IMR-90 (cell line): ENCODE measurements around the gene HIVEP1. TPM values are rescaled to one million over a fixed set of nuclear protein-coding genes. Genes with fewer than 3 reads are reported as not detected.

ENCODE experiments used
- ATAC-seq: fragments of 200-7000 bp; cut with Tn5 transposase; 2 replicates; pipeline ENCODE4 v1.9.1; 2020; ENCODE audit warnings: low read depth, mild to moderate bottlenecking, moderate library complexity
- BruUV-seq: library from RNA; stranded (reverse); fragments of 400-500 nt; replicated peaks from 2 replicates; lab custom pipeline; 2021; lab: Mats Ljungman, UMichigan
- CTCF ChIA-PET: fragments of 300-600 bp; formaldehyde crosslinking; extraction: SDS; loops from one replicate; lab custom pipeline; 2021; ENCODE audit warnings: antibody characterized with exemption; lab: Yijun Ruan, JAX
- POLR2A ChIA-PET: fragments of 300-600 bp; sonication (Branson Sonifier 250); formaldehyde crosslinking; loops from one replicate; lab custom pipeline; 2022; ENCODE audit warnings: antibody characterized with exemption; ENCODE audit not compliant: unreplicated experiment; lab: Charles Lee
- DNase-seq: peaks from one replicate; pipeline ENCODE4 v3.0.0; 2013
- H2AFZ ChIP-seq: replicated peaks from 2 replicates; pipeline ENCODE3; 2013; ENCODE audit warnings: low read length, mild to moderate bottlenecking; ENCODE audit not compliant: poor library complexity
- H2AK5ac ChIP-seq: 2 replicates; pipeline ENCODE4 v1.6.1; 2013; ENCODE audit warnings: low read depth, low read length, inconsistent platforms
- H2AK9ac ChIP-seq: replicated peaks from 2 replicates; pipeline ENCODE3; 2013; ENCODE audit warnings: mild to moderate bottlenecking, low read depth, low read length, moderate library complexity; ENCODE audit not compliant: poor library complexity
- H2BK120ac ChIP-seq: 2 replicates; pipeline ENCODE4 v1.6.1; 2013; ENCODE audit warnings: low read depth, low read length, inconsistent platforms
- H2BK15ac ChIP-seq: 3 replicates; pipeline ENCODE4 v1.6.1; 2013; ENCODE audit warnings: low read depth, low read length, inconsistent platforms
- H2BK20ac ChIP-seq: 2 replicates; pipeline ENCODE4 v1.6.1; 2013; ENCODE audit warnings: low read depth, mild to moderate bottlenecking, inconsistent platforms, low read length, moderate library complexity
- H2BK5ac ChIP-seq: 2 replicates; pipeline ENCODE4 v1.6.1; 2013; ENCODE audit warnings: mild to moderate bottlenecking, low read depth, low read length, inconsistent platforms; ENCODE audit not compliant: poor library complexity, severe bottlenecking
- H3K14ac ChIP-seq: replicated peaks from 2 replicates; pipeline ENCODE4 v1.6.1; 2013; ENCODE audit warnings: low read depth, low read length, inconsistent platforms
- H3K18ac ChIP-seq: 2 replicates; pipeline ENCODE4 v1.6.1; 2013; ENCODE audit warnings: low read depth, low read length, control low read depth
- H3K23ac ChIP-seq: 2 replicates; pipeline ENCODE4 v1.6.1; 2013; ENCODE audit warnings: low read depth, low read length, inconsistent platforms
- H3K27ac ChIP-seq: 2 replicates; pipeline ENCODE4 v1.5.1; 2013; ENCODE audit warnings: mild to moderate bottlenecking, control low read depth, low read length; ENCODE audit not compliant: insufficient read depth
- H3K27me3 ChIP-seq: 2 replicates; pipeline ENCODE4 v1.6.1; 2013; ENCODE audit warnings: low read length; ENCODE audit not compliant: control insufficient read depth, insufficient read depth
- H3K36me3 ChIP-seq: 2 replicates; pipeline ENCODE4 v1.6.1; 2013; ENCODE audit warnings: low read length, mixed read lengths; ENCODE audit not compliant: control insufficient read depth, insufficient read depth
- H3K4ac ChIP-seq: 2 replicates; pipeline ENCODE4 v1.6.1; 2013; ENCODE audit warnings: low read depth, low read length, inconsistent platforms
- H3K4me1 ChIP-seq: 2 replicates; pipeline ENCODE4 v1.6.1; 2013; ENCODE audit warnings: low read length, mixed read lengths; ENCODE audit not compliant: control insufficient read depth, insufficient read depth
- H3K4me2 ChIP-seq: 2 replicates; pipeline ENCODE4 v1.6.1; 2013; ENCODE audit warnings: low read depth, mild to moderate bottlenecking, control low read depth, low read length, moderate library complexity
- H3K4me3 ChIP-seq: 2 replicates; pipeline ENCODE4 v1.5.1; 2013; ENCODE audit warnings: low read depth, mild to moderate bottlenecking, control low read depth, low read length, moderate library complexity; ENCODE audit not compliant: insufficient read depth
- H3K56ac ChIP-seq: 2 replicates; pipeline ENCODE4 v1.6.1; 2013; ENCODE audit warnings: low read length, inconsistent platforms; ENCODE audit not compliant: insufficient read depth; ENCODE audit errors: extremely low read depth
- H3K79me1 ChIP-seq, 2 experiments: 2 replicates each; pipeline ENCODE4 v1.6.1; 2013; ENCODE audit warnings: low read length in 2 of 2, inconsistent platforms in 1 of 2, low read depth in 1 of 2
- H3K9ac ChIP-seq: 2 replicates; pipeline ENCODE4 v1.6.1; 2013; ENCODE audit warnings: low read depth, low read length, control low read depth
- H3K9me1 ChIP-seq: 2 replicates; pipeline ENCODE4 v1.6.1; 2013; ENCODE audit warnings: low read length, inconsistent platforms; ENCODE audit not compliant: insufficient read depth
- H3K9me3 ChIP-seq: 2 replicates; pipeline ENCODE4 v1.6.1; 2013; ENCODE audit warnings: low read length; ENCODE audit not compliant: control insufficient read depth, insufficient read depth
- H4K20me1 ChIP-seq: 2 replicates; pipeline ENCODE4 v1.6.1; 2013; ENCODE audit warnings: low read length, inconsistent platforms; ENCODE audit not compliant: insufficient read depth
- H4K5ac ChIP-seq: 2 replicates; pipeline ENCODE4 v1.6.1; 2013; ENCODE audit warnings: mild to moderate bottlenecking, low read depth, low read length, control low read depth
- H4K8ac ChIP-seq, 2 experiments: 2 replicates each; pipeline ENCODE4 v1.6.1; 2013; ENCODE audit warnings: low read depth in 2 of 2, low read length in 2 of 2, control low read depth in 1 of 2, inconsistent platforms in 1 of 2
- H4K91ac ChIP-seq: 2 replicates; pipeline ENCODE4 v1.6.1; 2013; ENCODE audit warnings: low read depth, low read length, inconsistent platforms; ENCODE audit not compliant: insufficient read depth
- BHLHE40 ChIP-seq: fragments of 150-350 bp; IDR thresholded peaks from 2 replicates; pipeline ENCODE4 v1.6.1; 2016; ENCODE audit warnings: mild to moderate bottlenecking, low read depth, low read length
- CEBPB ChIP-seq: IDR thresholded peaks from 2 replicates; pipeline ENCODE4 v1.6.1; 2012; ENCODE audit warnings: low read depth, low read length, improper control_type of control experiment
- CHD1 ChIP-seq: IDR thresholded peaks from 2 replicates; pipeline ENCODE4 v1.6.1; 2012; ENCODE audit warnings: low read depth, low read length, improper control_type of control experiment
- ELK1 ChIP-seq: fragments of 150-350 bp; IDR thresholded peaks from 2 replicates; pipeline ENCODE4 v1.6.1; 2016; ENCODE audit warnings: low read depth, mild to moderate bottlenecking, low read length, moderate library complexity, borderline replicate concordance
- MAFK ChIP-seq: IDR thresholded peaks from 2 replicates; pipeline ENCODE4 v1.6.1; 2012; ENCODE audit warnings: low read depth, low read length, improper control_type of control experiment
- MAZ ChIP-seq: IDR thresholded peaks from 2 replicates; pipeline ENCODE4 v1.6.1; 2012; ENCODE audit warnings: low read depth, mild to moderate bottlenecking, low read length, improper control_type of control experiment, moderate library complexity, borderline replicate concordance
- MXI1 ChIP-seq: IDR thresholded peaks from 2 replicates; pipeline ENCODE4 v1.6.1; 2012; ENCODE audit warnings: low read depth, mild to moderate bottlenecking, low read length, moderate library complexity, borderline replicate concordance
- POLR2A ChIP-seq: IDR thresholded peaks from 2 replicates; pipeline ENCODE4 v1.6.1; 2012; ENCODE audit warnings: mild to moderate bottlenecking, low read depth, low read length
- RAD21 ChIP-seq: IDR thresholded peaks from 2 replicates; pipeline ENCODE4 v1.6.1; 2012; ENCODE audit warnings: low read length, improper control_type of control experiment
- RCOR1 ChIP-seq: IDR thresholded peaks from 2 replicates; pipeline ENCODE4 v1.6.1; 2012; ENCODE audit warnings: mild to moderate bottlenecking, low read length, improper control_type of control experiment; ENCODE audit not compliant: insufficient replicate concordance
- RFX5 ChIP-seq: IDR thresholded peaks from 2 replicates; pipeline ENCODE4 v1.8.0; 2012; ENCODE audit warnings: low read depth, mild to moderate bottlenecking, low read length, moderate library complexity
- USF2 ChIP-seq: fragments of 150-350 bp; IDR thresholded peaks from 2 replicates; pipeline ENCODE4 v1.6.1; 2017; ENCODE audit warnings: mild to moderate bottlenecking, antibody characterized with exemption, low read length, low read depth
- dilution Hi-C: fragments of 300-500 bp; cut with HindIII; formaldehyde crosslinking; loops from one replicate; pipeline ENCODE4 v1.14.3; 2018; ENCODE audit warnings: low sequenced_read_pairs; ENCODE audit not compliant: unreplicated experiment
- in situ Hi-C: fragments of 300-500 bp; cut with MboI; formaldehyde crosslinking; loops from 3 replicates; pipeline ENCODE4 v1.14.3; 2019; ENCODE audit warnings: low sequenced_read_pairs, inconsistent platforms, mixed read lengths
- intact Hi-C: fragments of 100-400 bp; cut with micrococcal nuclease; formaldehyde crosslinking; loops from 2 replicates; pipeline ENCODE4 v1.10.0; 2022
- polyA plus RNA-seq, 3 experiments: library from polyadenylated mRNA; depleted of rRNA; stranded (reverse); fragments of >200 nt; gene quantifications; 2 replicates each; pipeline ENCODE4 v1.2.3, GENCODE V29; 2012; ENCODE audit warnings: low replicate concordance in 1 of 3
- total RNA-seq: library from RNA; depleted of rRNA; stranded (reverse); fragments of >200 nt; gene quantifications from 2 replicates; pipeline ENCODE4 v1.2.3, GENCODE V29; 2012

The HIVEP1 gene
- total and polyA plus RNA-seq, 2 of the 4 experiments (the other 2 are of a cell fraction), result 13.0 to 17.2 TPM

GRCh38 chr6:12189661-12190060, 177.5 kb downstream of the HIVEP1 start:
- dilution Hi-C loops, result no loop called here
- CTCF ChIA-PET, result no interaction called here
- DNase-seq, result no peak

More at GRCh38 chr6:12189661-12190060, 177.5 kb downstream of the HIVEP1 start:
- Histone ChIP-seq H3K4me3 (no peak overlapping the region), H3K9me1 (no peaks in the 10 kb centered on the region), H3K4ac (no peak overlapping the region), H3K56ac (no peak overlapping the region), H3K36me3 (no peaks in the 10 kb centered on the region), H3K4me1 (no peaks in the 10 kb centered on the region), H3K79me1 (no peaks in the 10 kb centered on the region), H4K20me1 (no peaks in the 10 kb centered on the region), H4K8ac (no peak overlapping the region), H3K4me2 (no peak overlapping the region), H3K14ac (no peak overlapping the region), H3K18ac (no peak overlapping the region), H2BK5ac (no peak overlapping the region), H2BK15ac (no peak overlapping the region), H4K5ac (no peak overlapping the region), H3K9ac (no peak overlapping the region), H2AFZ (no peak overlapping the region), H2BK20ac (no peak overlapping the region), H3K27ac (no peak overlapping the region), H2AK5ac (no peak overlapping the region), H3K9me3 (no peaks in the 10 kb centered on the region), H4K91ac (no peak overlapping the region), H3K23ac (no peak overlapping the region), H2BK120ac (no peak overlapping the region), H3K27me3 (no peaks in the 10 kb centered on the region), H2AK9ac (no peak overlapping the region)
- no peak for ATAC-seq
- intact Hi-C loops, result no loop called here
- TF ChIP-seq MXI1 (no peak), RCOR1 (no peak), CHD1 (no peak), BHLHE40 (no peak), USF2 (no peak), POLR2A (no peak), MAFK (no peak), RAD21 (no peak), RFX5 (no peak), MAZ (no peak), CEBPB (no peak), ELK1 (no peak)
- in situ Hi-C loops, result no loop called here
- BruUV-seq, result no TSS peak
- POLR2A ChIA-PET, result no interaction called here
